SK-N-SH (cell line): Measurements from ENCODE around the gene MRPL23. TPM values are rescaled to one million over a fixed set of nuclear protein-coding genes. Genes with fewer than 3 reads are reported as not detected.
A peak's percentile ranks its signal among the peaks of the same experiment; 100 is the strongest.

Experiments
- CTCF ChIA-PET: fragments of 300-600, 350-600 bp; formaldehyde crosslinking; extraction: SDS; loops from one replicate; lab custom pipeline; 2021; lab: Yijun Ruan, JAX
- POLR2A ChIA-PET: fragments of 350-600 bp; sonication (Branson Sonifier 250); formaldehyde crosslinking; extraction: SDS; loops from one replicate; lab custom pipeline; 2020; ENCODE audit warnings: antibody characterized with exemption, inconsistent platforms; lab: Yijun Ruan, JAX
- DNase-seq: peaks from one replicate; pipeline ENCODE4 v3.0.0; 2012
- H2AFZ ChIP-seq: fragments of 200-600 bp; sonication (generic); 2 replicates; pipeline ENCODE4 v1.8.1; 2016; ENCODE audit warnings: antibody characterized with exemption, mild to moderate bottlenecking, low read depth
- H3F3A ChIP-seq: fragments of 200-600 bp; sonication (generic); replicated peaks from 2 replicates; pipeline ENCODE3; 2016; ENCODE audit warnings: antibody characterized with exemption, mild to moderate bottlenecking; ENCODE audit not compliant: insufficient read depth
- H3K27ac ChIP-seq, 2 experiments: fragments of 200-500 bp in 1 of 2; fragments of 200-600 bp in 1 of 2; sonication (Bioruptor generic) in 1 of 2; sonication (generic), shearing (Covaris generic) in 1 of 2; 2 replicates each; pipeline versions ENCODE4 v1.5.1 to v1.6.1; 2014 to 2016; ENCODE audit warnings: low read depth in 2 of 2, inconsistent platforms in 1 of 2, low read length in 1 of 2, mild to moderate bottlenecking in 1 of 2, mixed read lengths in 1 of 2
- H3K27me3 ChIP-seq: fragments of 200-600 bp; sonication (generic), shearing (Covaris generic); 2 replicates; pipeline ENCODE4 v1.6.1; 2016; ENCODE audit warnings: mixed run types; ENCODE audit not compliant: insufficient read depth
- H3K36me3 ChIP-seq, 2 experiments: fragments of 200-500 bp in 1 of 2; fragments of 200-600 bp in 1 of 2; sonication (Bioruptor generic) in 1 of 2; sonication (generic) in 1 of 2; replicated peaks in 1 of 2; 2 replicates each; pipeline versions ENCODE3 to v1.5.1; 2014 to 2016; ENCODE audit warnings: low read length in 1 of 2, mild to moderate bottlenecking in 1 of 2; ENCODE audit not compliant: insufficient read depth in 2 of 2, control insufficient read depth in 1 of 2
- H3K4me1 ChIP-seq, 2 experiments: fragments of 200-500 bp in 1 of 2; fragments of 200-600 bp in 1 of 2; sonication (Bioruptor generic) in 1 of 2; sonication (generic), shearing (Covaris generic) in 1 of 2; 2 replicates each; pipeline versions ENCODE4 v1.5.1 to v1.6.1; 2014 to 2016; ENCODE audit warnings: low read depth in 1 of 2, low read length in 1 of 2, mixed run types in 1 of 2; ENCODE audit not compliant: insufficient read depth in 2 of 2, control insufficient read depth in 1 of 2
- H3K4me2 ChIP-seq: fragments of 200-600 bp; sonication (generic), shearing (Covaris generic); 2 replicates; pipeline ENCODE4 v1.6.1; 2017; ENCODE audit warnings: mixed run types
- H3K4me3 ChIP-seq, 2 experiments: fragments of 200-500 bp in 1 of 2; fragments of 200-600 bp in 1 of 2; sonication (Bioruptor generic) in 1 of 2; sonication (generic), shearing (Covaris generic) in 1 of 2; 2 replicates each; pipeline versions ENCODE4 v1.5.1 to v1.8.1; 2014 to 2016; ENCODE audit warnings: low read depth in 2 of 2, inconsistent platforms in 1 of 2, low read length in 1 of 2, mild to moderate bottlenecking in 1 of 2, mixed read lengths in 1 of 2, moderate library complexity in 1 of 2
- H3K79me2 ChIP-seq: fragments of 200-600 bp; sonication (generic); 2 replicates; pipeline ENCODE4 v1.8.1; 2017; ENCODE audit warnings: mild to moderate bottlenecking; ENCODE audit not compliant: insufficient read depth
- H3K9ac ChIP-seq: fragments of 200-600 bp; sonication (generic); 2 replicates; pipeline ENCODE4 v1.6.1; 2017; ENCODE audit warnings: mixed run types
- H3K9me2 ChIP-seq: fragments of 200-600 bp; sonication (generic); 2 replicates; pipeline ENCODE4 v1.6.1; 2017; ENCODE audit warnings: mixed run types
- H3K9me3 ChIP-seq: fragments of 200-600 bp; sonication (generic); 2 replicates; pipeline ENCODE4 v1.6.1; 2017; ENCODE audit warnings: mixed run types, mild to moderate bottlenecking, moderate library complexity
- H4K20me1 ChIP-seq: fragments of 200-600 bp; sonication (generic); 2 replicates; pipeline ENCODE4 v1.6.1; 2017; ENCODE audit warnings: mild to moderate bottlenecking, mixed run types; ENCODE audit not compliant: insufficient read depth
- EP300 ChIP-seq, 2 experiments: IDR thresholded peaks; 2 replicates each; pipeline versions ENCODE4 v1.4.0 to v1.6.1; 2012; ENCODE audit warnings: borderline replicate concordance in 1 of 2, low read depth in 1 of 2, low read length in 1 of 2
- FOXM1 ChIP-seq: IDR thresholded peaks from 2 replicates; pipeline ENCODE4 v1.4.0; 2012; ENCODE audit warnings: low read depth, mild to moderate bottlenecking
- MEF2A ChIP-seq: IDR thresholded peaks from 2 replicates; pipeline ENCODE4 v1.4.0; 2012; ENCODE audit warnings: low read depth, borderline replicate concordance
- MXI1 ChIP-seq: IDR thresholded peaks from 2 replicates; pipeline ENCODE4 v1.6.1; 2012; ENCODE audit warnings: mild to moderate bottlenecking, low read depth, low read length, improper control_type of control experiment
- POLR2AphosphoS5 ChIP-seq: IDR thresholded peaks from 2 replicates; pipeline ENCODE4 v1.6.1; 2012; ENCODE audit warnings: low read depth, low read length
- RCOR1 ChIP-seq: fragments of 150-350 bp; IDR thresholded peaks from 2 replicates; pipeline ENCODE4 v1.6.1; 2017; ENCODE audit warnings: antibody characterized with exemption, low read length
- RFX5 ChIP-seq: IDR thresholded peaks from 2 replicates; pipeline ENCODE4 v1.6.1; 2012; ENCODE audit warnings: mild to moderate bottlenecking, improper control_type of control experiment, low read length
- RXRA ChIP-seq: IDR thresholded peaks from 2 replicates; pipeline ENCODE4 v1.4.0; 2012; ENCODE audit warnings: low read depth, mild to moderate bottlenecking, borderline replicate concordance
- SIN3A ChIP-seq: IDR thresholded peaks from 2 replicates; pipeline ENCODE4 v1.6.1; 2012; ENCODE audit warnings: low read depth, mild to moderate bottlenecking, low read length, moderate library complexity, borderline replicate concordance
- WGBS: methylation state at CpG from one replicate; pipeline ENCODE4 v1.1.6; 2017; ENCODE audit warnings: low lambda C conversion rate; 5-methylcytosine and 5-hydroxymethylcytosine counted together
- polyA plus RNA-seq, 3 experiments: library from polyadenylated mRNA; depleted of rRNA; stranded (reverse); fragments of >200 nt; gene quantifications; 2 replicates each; pipeline ENCODE4 v1.2.3, GENCODE V29; 2012
- TF ChIP-seq, protein P1 (sequence below): IDR thresholded peaks from 2 replicates; pipeline ENCODE4 v1.6.1; 2012; ENCODE audit warnings: mild to moderate bottlenecking, low read depth, low read length, moderate library complexity
- TF ChIP-seq, protein P2 (sequence below): fragments of 150-350 bp; IDR thresholded peaks from 2 replicates; pipeline ENCODE4 v1.6.1; 2016; ENCODE audit warnings: mild to moderate bottlenecking, low read depth, low read length
- TF ChIP-seq, protein P3 (sequence below): IDR thresholded peaks from 2 replicates; pipeline ENCODE4 v1.4.0; 2012; ENCODE audit warnings: low read depth, borderline replicate concordance
- TF ChIP-seq, protein P4 (sequence below): fragments of 200-600 bp; sonication (generic); IDR thresholded peaks from 2 replicates; pipeline ENCODE4 v1.6.1; 2017; ENCODE audit warnings: antibody characterized with exemption, mild to moderate bottlenecking, moderate library complexity

MRPL23 gene
- polyA plus RNA-seq, 1 of the 3 experiments (the other 2 are of a cell fraction): 264 TPM

DNA sequence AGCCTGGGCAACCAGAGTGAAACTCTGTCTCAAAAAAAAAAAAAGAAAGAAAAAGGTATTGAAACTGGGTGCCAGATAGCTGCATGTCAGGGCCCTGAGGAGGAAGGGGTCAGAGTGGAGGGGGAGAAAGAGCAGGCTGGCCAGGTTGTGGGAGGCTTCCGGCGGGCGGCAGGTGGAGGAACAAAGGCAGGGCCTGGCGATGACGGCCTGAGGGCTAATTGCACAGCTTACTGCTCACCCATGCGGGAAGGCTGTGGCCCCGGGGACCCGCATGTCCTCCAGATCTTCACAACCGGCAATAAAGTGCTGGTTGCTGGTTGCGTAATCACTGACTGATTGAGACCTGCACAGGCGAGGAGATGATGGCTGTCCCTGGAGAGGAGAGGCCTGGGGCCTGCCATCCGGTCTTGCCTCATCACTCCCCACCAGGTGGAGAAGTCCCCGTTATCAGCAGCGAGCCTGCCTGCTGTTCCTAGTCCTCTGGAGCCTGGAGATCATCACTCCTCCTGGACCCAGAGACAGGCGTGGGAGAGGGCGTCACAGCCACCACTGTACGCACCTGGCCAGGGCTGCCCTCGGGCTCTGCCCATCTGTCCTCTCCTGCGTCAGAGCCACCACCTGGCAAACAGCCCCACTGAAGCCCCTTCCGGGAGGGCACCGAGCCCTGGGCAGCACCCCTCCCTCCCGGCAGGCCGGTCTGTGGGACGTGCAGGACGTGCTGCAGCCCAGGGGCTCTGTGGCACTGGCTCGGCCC, 31.8 kb downstream of the MRPL23 start:
- no peak overlapping the region for H3K4me3 ChIP-seq
- H3K4me1 ChIP-seq: no peaks in the 10 kb centered on the region
- H3K9me2 ChIP-seq: no peaks in the 10 kb centered on the region
- no peak overlapping the region for H2AFZ ChIP-seq
- H3F3A ChIP-seq: no peaks in the 10 kb centered on the region
- TF ChIP-seq FOXM1 (no peak), EP300 (IDR thresholded peaks at IDR 0.05; ENCODE audit: borderline replicate concordance in 1 of 2, low read depth in 1 of 2, low read length in 1 of 2) (peak in 1 of 2 experiments; percentile 31; a peak in 1 of 4 replicates), MXI1 (no peak)
- TF ChIP-seq, protein P1, sequence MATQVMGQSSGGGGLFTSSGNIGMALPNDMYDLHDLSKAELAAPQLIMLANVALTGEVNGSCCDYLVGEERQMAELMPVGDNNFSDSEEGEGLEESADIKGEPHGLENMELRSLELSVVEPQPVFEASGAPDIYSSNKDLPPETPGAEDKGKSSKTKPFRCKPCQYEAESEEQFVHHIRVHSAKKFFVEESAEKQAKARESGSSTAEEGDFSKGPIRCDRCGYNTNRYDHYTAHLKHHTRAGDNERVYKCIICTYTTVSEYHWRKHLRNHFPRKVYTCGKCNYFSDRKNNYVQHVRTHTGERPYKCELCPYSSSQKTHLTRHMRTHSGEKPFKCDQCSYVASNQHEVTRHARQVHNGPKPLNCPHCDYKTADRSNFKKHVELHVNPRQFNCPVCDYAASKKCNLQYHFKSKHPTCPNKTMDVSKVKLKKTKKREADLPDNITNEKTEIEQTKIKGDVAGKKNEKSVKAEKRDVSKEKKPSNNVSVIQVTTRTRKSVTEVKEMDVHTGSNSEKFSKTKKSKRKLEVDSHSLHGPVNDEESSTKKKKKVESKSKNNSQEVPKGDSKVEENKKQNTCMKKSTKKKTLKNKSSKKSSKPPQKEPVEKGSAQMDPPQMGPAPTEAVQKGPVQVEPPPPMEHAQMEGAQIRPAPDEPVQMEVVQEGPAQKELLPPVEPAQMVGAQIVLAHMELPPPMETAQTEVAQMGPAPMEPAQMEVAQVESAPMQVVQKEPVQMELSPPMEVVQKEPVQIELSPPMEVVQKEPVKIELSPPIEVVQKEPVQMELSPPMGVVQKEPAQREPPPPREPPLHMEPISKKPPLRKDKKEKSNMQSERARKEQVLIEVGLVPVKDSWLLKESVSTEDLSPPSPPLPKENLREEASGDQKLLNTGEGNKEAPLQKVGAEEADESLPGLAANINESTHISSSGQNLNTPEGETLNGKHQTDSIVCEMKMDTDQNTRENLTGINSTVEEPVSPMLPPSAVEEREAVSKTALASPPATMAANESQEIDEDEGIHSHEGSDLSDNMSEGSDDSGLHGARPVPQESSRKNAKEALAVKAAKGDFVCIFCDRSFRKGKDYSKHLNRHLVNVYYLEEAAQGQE: no peak
- ChIA-PET CTCF (interaction anchor here (0.9 to 4.4 kb wide), 8 partner anchors 10 to 405 kb away, joined by 3 to 30 read pairs (median 9); no protein-coding TSS in a partner anchor), POLR2A (interaction anchor here (0.7 to 4.4 kb wide), 10 partner anchors 9 to 162 kb away, joined by 3 to 60 read pairs (median 5); partner anchors contain the start of genes H19 and IGF2)
- no CpG with 5 or more reads among the region's 26 CpGs for WGBS
- no peak overlapping the region; a peak in 1 of 4 replicates for H3K27ac ChIP-seq
- no peaks in the 10 kb centered on the region for H3K27me3 ChIP-seq
- H3K9me3 ChIP-seq: no peaks in the 10 kb centered on the region
- H4K20me1 ChIP-seq: no peaks in the 10 kb centered on the region
- H3K79me2 ChIP-seq: no peaks in the 10 kb centered on the region
- H3K4me2 ChIP-seq: no peak overlapping the region
- no peaks in the 10 kb centered on the region for H3K36me3 ChIP-seq
- DNase-seq: no peak
- H3K9ac ChIP-seq: no peak overlapping the region

DNA sequence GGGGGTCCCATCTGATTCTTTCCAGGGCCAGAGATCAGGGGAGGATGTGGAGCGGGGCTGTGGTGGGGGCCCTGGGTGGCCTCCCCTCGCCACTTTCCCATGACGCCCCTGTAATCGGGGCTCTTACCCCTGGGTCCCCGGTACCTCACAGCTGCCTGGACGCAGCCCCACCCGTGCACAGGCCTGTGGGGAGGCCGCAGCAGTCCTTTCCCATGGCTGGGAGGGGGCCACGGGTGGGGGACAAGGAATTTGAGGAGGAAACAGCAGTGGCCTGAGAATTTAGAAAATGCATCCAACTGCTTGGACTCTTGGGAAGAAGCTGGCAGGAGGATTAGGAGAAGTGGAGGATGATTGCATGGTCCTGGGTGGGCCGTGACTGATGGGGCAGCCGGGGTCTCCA, 32.5 kb downstream of the MRPL23 start:
- no peak overlapping the region for H3K4me2 ChIP-seq
- H3K27me3 ChIP-seq: no peaks in the 10 kb centered on the region
- no peak overlapping the region for H2AFZ ChIP-seq
- H3F3A ChIP-seq: no peaks in the 10 kb centered on the region
- ChIA-PET CTCF (interaction anchor here (0.9 to 4.4 kb wide), 15 partner anchors 9 to 406 kb away, joined by 3 to 30 read pairs (median 5); no protein-coding TSS in a partner anchor), POLR2A (interaction anchor here (0.8 to 4.4 kb wide), 12 partner anchors 9 to 161 kb away, joined by 3 to 60 read pairs (median 6); partner anchors contain the start of genes H19 and IGF2)
- no peaks in the 10 kb centered on the region for H3K36me3 ChIP-seq
- H3K4me1 ChIP-seq: no peaks in the 10 kb centered on the region
- no peak overlapping the region for H3K9ac ChIP-seq
- DNase-seq: no peak
- H3K9me2 ChIP-seq: no peaks in the 10 kb centered on the region
- no peaks in the 10 kb centered on the region for H4K20me1 ChIP-seq
- WGBS: no CpG with 5 or more reads among the region's 11 CpGs
- peak overlapping the region in 1 of 2 experiments; percentile 76; a peak in 1 of 4 replicates for H3K27ac ChIP-seq
- H3K4me3 ChIP-seq: no peak overlapping the region
- H3K9me3 ChIP-seq: no peaks in the 10 kb centered on the region
- no peaks in the 10 kb centered on the region for H3K79me2 ChIP-seq
- TF ChIP-seq, protein P1: no peak
- no peak for TF ChIP-seq MEF2A
- TF ChIP-seq RXRA: no peak
- TF ChIP-seq POLR2AphosphoS5: no peak
- TF ChIP-seq SIN3A: no peak
- TF ChIP-seq, protein P2, sequence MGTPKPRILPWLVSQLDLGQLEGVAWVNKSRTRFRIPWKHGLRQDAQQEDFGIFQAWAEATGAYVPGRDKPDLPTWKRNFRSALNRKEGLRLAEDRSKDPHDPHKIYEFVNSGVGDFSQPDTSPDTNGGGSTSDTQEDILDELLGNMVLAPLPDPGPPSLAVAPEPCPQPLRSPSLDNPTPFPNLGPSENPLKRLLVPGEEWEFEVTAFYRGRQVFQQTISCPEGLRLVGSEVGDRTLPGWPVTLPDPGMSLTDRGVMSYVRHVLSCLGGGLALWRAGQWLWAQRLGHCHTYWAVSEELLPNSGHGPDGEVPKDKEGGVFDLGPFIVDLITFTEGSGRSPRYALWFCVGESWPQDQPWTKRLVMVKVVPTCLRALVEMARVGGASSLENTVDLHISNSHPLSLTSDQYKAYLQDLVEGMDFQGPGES: no peak
- TF ChIP-seq RFX5: no peak
- TF ChIP-seq, protein P3, sequence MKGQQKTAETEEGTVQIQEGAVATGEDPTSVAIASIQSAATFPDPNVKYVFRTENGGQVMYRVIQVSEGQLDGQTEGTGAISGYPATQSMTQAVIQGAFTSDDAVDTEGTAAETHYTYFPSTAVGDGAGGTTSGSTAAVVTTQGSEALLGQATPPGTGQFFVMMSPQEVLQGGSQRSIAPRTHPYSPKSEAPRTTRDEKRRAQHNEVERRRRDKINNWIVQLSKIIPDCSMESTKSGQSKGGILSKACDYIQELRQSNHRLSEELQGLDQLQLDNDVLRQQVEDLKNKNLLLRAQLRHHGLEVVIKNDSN: no peak
- TF ChIP-seq, protein P4, sequence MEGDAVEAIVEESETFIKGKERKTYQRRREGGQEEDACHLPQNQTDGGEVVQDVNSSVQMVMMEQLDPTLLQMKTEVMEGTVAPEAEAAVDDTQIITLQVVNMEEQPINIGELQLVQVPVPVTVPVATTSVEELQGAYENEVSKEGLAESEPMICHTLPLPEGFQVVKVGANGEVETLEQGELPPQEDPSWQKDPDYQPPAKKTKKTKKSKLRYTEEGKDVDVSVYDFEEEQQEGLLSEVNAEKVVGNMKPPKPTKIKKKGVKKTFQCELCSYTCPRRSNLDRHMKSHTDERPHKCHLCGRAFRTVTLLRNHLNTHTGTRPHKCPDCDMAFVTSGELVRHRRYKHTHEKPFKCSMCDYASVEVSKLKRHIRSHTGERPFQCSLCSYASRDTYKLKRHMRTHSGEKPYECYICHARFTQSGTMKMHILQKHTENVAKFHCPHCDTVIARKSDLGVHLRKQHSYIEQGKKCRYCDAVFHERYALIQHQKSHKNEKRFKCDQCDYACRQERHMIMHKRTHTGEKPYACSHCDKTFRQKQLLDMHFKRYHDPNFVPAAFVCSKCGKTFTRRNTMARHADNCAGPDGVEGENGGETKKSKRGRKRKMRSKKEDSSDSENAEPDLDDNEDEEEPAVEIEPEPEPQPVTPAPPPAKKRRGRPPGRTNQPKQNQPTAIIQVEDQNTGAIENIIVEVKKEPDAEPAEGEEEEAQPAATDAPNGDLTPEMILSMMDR: no peak
- TF ChIP-seq RCOR1: no peak
